ENCODE data around the gene FSD1. TPM values are rescaled to one million over a fixed set of nuclear protein-coding genes. Genes with fewer than 3 reads are reported as not detected.
A peak's percentile ranks its signal among the peaks of the same experiment; 100 is the strongest.

Gene FSD1
- total RNA-seq, 1 donor: 1.1 TPM

- no peak overlapping the region for H3K27ac ChIP-seq (ENCODE audit: low read depth, low read length)
- no peaks in the 10 kb centered on the region for H3K27me3 ChIP-seq (ENCODE audit: insufficient read depth, low read length)
- H2AFZ ChIP-seq (ENCODE audit: low read length): no peak overlapping the region
- no peaks in the 10 kb centered on the region for H3K9me3 ChIP-seq (ENCODE audit: low read depth, low read length)
- DNase-seq (ENCODE audit: insufficient read length, low spot score, missing footprints): peak; percentile 41
- no peak overlapping the region for H3K4me2 ChIP-seq (ENCODE audit: insufficient read depth, low read length)
- H3K36me3 ChIP-seq (ENCODE audit: insufficient read depth, low read length): peaks cover 13% of the 10 kb centered on the region
- no peaks in the 10 kb centered on the region for H3K79me2 ChIP-seq (ENCODE audit: insufficient read depth, low read length)
- no peak for TF ChIP-seq CTCF (IDR thresholded peaks at IDR 0.05; ENCODE audit: extremely low read depth, low read depth, low read length)
- peaks cover under 1% of the 10 kb centered on the region for H4K20me1 ChIP-seq (ENCODE audit: insufficient read depth, low read length)
- no peaks in the 10 kb centered on the region for H3K4me1 ChIP-seq (ENCODE audit: insufficient read depth, low read length)
- H3K4me3 ChIP-seq (ENCODE audit: insufficient read depth, low read length): no peak overlapping the region
These were observed 50.5 kb downstream of the FSD1 start for GRCh38 chr19:4354897-4355296.

- peaks cover 15% of the 10 kb centered on the region for H4K20me1 ChIP-seq (ENCODE audit: insufficient read depth, low read length)
These were observed 52.8 kb downstream of the FSD1 start for GRCh38 chr19:4357095-4357797.

GRCh38 chr19:4357921-4358326 lies 53.5 kb downstream of the FSD1 start:
- no peak overlapping the region for H3K27ac ChIP-seq (ENCODE audit: low read depth, low read length)
- H3K4me1 ChIP-seq (ENCODE audit: insufficient read depth, low read length): no peaks in the 10 kb centered on the region
- H3K79me2 ChIP-seq (ENCODE audit: insufficient read depth, low read length): no peaks in the 10 kb centered on the region
- no peak overlapping the region for H3K4me2 ChIP-seq (ENCODE audit: insufficient read depth, low read length)
- H3K4me3 ChIP-seq (ENCODE audit: insufficient read depth, low read length): no peak overlapping the region
- no peak overlapping the region for H2AFZ ChIP-seq (ENCODE audit: low read length)
- peaks cover 36% of the 10 kb centered on the region for H3K36me3 ChIP-seq (ENCODE audit: insufficient read depth, low read length)
- peak; percentile 77 for DNase-seq (ENCODE audit: insufficient read length, low spot score, missing footprints)
- TF ChIP-seq CTCF (IDR thresholded peaks at IDR 0.05; ENCODE audit: extremely low read depth, low read depth, low read length): no peak
- no peaks in the 10 kb centered on the region for H3K9me3 ChIP-seq (ENCODE audit: low read depth, low read length)
- H4K20me1 ChIP-seq (ENCODE audit: insufficient read depth, low read length): peaks cover 17% of the 10 kb centered on the region
- H3K27me3 ChIP-seq (ENCODE audit: insufficient read depth, low read length): no peaks in the 10 kb centered on the region

More at GRCh38 chr19:4357095-4357797, 52.8 kb downstream of the FSD1 start:
- Histone ChIP-seq H3K79me2 (ENCODE audit: insufficient read depth, low read length) (no peaks in the 10 kb centered on the region), H3K9me3 (ENCODE audit: low read depth, low read length) (no peaks in the 10 kb centered on the region), H3K4me1 (ENCODE audit: insufficient read depth, low read length) (no peaks in the 10 kb centered on the region), H3K4me3 (ENCODE audit: insufficient read depth, low read length) (no peak overlapping the region), H3K36me3 (ENCODE audit: insufficient read depth, low read length) (peaks cover 30% of the 10 kb centered on the region), H2AFZ (ENCODE audit: low read length) (no peak overlapping the region), H3K4me2 (ENCODE audit: insufficient read depth, low read length) (no peak overlapping the region), H3K27me3 (ENCODE audit: insufficient read depth, low read length) (no peaks in the 10 kb centered on the region), H3K27ac (ENCODE audit: low read depth, low read length) (no peak overlapping the region)
- peak; percentile 84 for DNase-seq (ENCODE audit: insufficient read length, low spot score, missing footprints)
- no peak for TF ChIP-seq CTCF (IDR thresholded peaks at IDR 0.05; ENCODE audit: extremely low read depth, low read depth, low read length)

- no peaks in the 10 kb centered on the region for H3K4me1 ChIP-seq (ENCODE audit: insufficient read depth, low read length)
- H3K27me3 ChIP-seq (ENCODE audit: insufficient read depth, low read length): no peaks in the 10 kb centered on the region
- no peak overlapping the region for H3K4me3 ChIP-seq (ENCODE audit: insufficient read depth, low read length)
- no peak for TF ChIP-seq CTCF (IDR thresholded peaks at IDR 0.05; ENCODE audit: extremely low read depth, low read depth, low read length)
- DNase-seq (ENCODE audit: insufficient read length, low spot score, missing footprints): peak; percentile 77
- no peak overlapping the region for H2AFZ ChIP-seq (ENCODE audit: low read length)
- H3K79me2 ChIP-seq (ENCODE audit: insufficient read depth, low read length): no peaks in the 10 kb centered on the region
- no peak overlapping the region for H3K27ac ChIP-seq (ENCODE audit: low read depth, low read length)
- H4K20me1 ChIP-seq (ENCODE audit: insufficient read depth, low read length): peaks cover 18% of the 10 kb centered on the region
- no peak overlapping the region for H3K4me2 ChIP-seq (ENCODE audit: insufficient read depth, low read length)
- H3K9me3 ChIP-seq (ENCODE audit: low read depth, low read length): no peaks in the 10 kb centered on the region
- peaks cover 45% of the 10 kb centered on the region for H3K36me3 ChIP-seq (ENCODE audit: insufficient read depth, low read length)
These were observed 54.6 kb downstream of the FSD1 start for GRCh38 chr19:4358709-4359626.
